ENCODE results near the gene SEC16A. TPM values are rescaled to one million over a fixed set of nuclear protein-coding genes. Genes with fewer than 3 reads are reported as not detected.
"Not testable (repeated sequence)": the region's sequence is repeated elsewhere in the genome, so short reads cannot be mapped to it uniquely, and the experiment has no call there.

Gene SEC16A
- polyA plus RNA-seq, 3 donors = 23.1 to 34.9 (median 30.9) TPM

DNA sequence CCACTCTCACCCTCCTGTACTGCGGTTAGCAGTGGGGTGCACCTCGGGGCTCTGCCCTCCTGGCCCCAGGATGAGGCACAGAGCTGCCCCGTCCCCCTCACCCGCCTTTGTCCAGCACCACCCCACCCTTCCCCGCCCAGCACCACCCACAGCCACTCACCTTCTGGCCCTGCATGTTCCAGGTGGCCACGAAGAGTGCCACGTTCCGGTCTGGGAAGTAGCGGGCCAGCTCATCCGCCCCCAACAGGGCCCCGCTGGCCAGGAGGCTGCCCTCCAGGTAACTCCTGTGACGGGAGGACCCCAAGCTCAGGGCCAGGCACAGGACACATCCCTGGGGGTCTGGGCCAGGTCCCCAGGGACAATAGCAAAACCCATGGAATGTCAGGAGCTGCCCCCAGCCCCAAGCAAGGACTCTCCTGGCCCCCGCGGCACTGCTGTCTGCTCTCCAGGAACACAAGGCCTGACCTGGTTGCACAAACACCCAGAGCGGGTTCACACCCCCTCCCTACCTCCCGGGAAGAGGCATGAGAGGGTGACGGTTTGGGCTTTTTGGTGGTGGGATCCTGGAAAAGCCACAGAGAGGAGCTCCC is 48.2 kb downstream of the SEC16A start:
- 92 to 93% (median 93%) methylated on average over 17 of the region's 17 CpGs for WGBS, 3 donors
- no peak overlapping the region for H3K27ac ChIP-seq (ENCODE audit: low read depth, low read length)

GRCh38 chr9:136433849-136434579 is 48.8 kb downstream of the SEC16A start:
- H3K27ac ChIP-seq (ENCODE audit: low read depth, low read length) = no peak overlapping the region
- 91 to 93% (median 91%) methylated on average over 37 of the region's 37 CpGs for WGBS, 3 donors

GRCh38 chr9:136433043-136433715 is 49.7 kb downstream of the SEC16A start:
- 92 to 96% (median 94%) methylated on average over 32 to 36 of the region's 36 CpGs for WGBS, 3 donors

DNA sequence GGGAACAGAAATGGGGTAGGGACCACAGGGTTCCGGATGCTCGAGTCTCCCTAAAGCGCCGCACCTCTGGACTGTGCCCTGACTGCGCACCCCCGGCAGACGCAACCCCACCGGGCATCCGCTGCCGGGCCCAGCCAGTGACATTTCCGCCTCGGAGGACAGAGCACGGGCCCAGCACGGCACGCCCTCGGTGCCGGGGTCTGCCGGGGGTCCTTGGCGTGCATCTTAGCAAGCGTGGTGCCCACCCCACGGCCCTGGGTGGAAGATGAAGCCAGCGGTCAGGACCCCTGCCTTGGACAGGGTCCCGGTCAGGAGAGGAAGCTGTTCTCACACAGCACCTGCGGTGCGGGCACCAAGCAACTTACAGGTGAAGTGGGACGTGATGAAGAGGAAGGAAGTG is 50.2 kb downstream of the SEC16A start:
- no peak overlapping the region for H3K27ac ChIP-seq (ENCODE audit: low read depth, low read length)
- WGBS, 3 donors = 87 to 96% (median 95%) methylated on average over 26 of the region's 26 CpGs

More at GRCh38 chr9:136433043-136433715, 49.7 kb downstream of the SEC16A start:
- no peak overlapping the region for H3K27ac ChIP-seq (ENCODE audit: low read depth, low read length)

- no peak overlapping the region for H3K27ac ChIP-seq (ENCODE audit: low read depth, low read length)
- 91 to 93% (median 91%) methylated on average over 34 to 36 of the region's 36 CpGs for WGBS, 3 donors
Observed at GRCh38 chr9:136431782-136432350, 51.0 kb downstream of the SEC16A start.

DNA sequence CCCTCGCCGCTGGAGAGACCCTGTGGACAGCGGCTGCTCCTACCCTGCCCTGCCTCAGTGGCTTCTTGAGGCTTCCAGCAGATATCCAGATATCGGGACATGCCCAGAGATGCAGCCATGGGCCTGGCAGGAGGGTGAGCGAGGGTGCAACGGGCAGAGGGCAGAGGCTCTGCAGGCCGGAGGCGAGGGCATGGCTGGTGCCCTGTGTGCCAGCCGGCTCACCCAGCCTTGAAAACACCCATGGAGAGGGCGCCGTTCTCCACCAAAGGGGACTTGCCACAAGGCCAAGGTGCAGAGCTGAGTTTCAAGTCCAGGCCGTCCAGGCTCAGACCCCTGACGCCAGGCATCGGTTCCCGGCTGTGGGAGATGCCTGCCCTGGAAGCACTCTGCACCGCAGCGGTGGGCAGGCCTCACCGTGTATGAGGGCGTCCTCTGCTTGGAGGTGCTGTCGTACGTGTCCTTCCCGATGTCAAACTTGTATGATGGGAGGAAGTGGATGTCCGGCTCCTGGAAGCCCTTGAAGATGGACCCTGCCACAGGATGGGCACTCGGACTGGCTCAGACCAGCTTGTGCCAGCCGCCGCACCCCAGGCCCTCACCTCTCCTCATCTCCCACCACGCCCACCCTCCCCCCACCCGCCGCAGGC is 52.1 kb downstream of the SEC16A start:
- H3K27ac ChIP-seq (ENCODE audit: low read depth, low read length) = no peak overlapping the region
- 94 to 96% (median 94%) methylated on average over 24 to 29 of the region's 29 CpGs for WGBS, 3 donors

GRCh38 chr9:136429683-136430491 is 53.0 kb downstream of the SEC16A start:
- 67 to 89% (median 83%) methylated on average over 29 to 32 of the region's 32 CpGs for WGBS, 3 donors

DNA sequence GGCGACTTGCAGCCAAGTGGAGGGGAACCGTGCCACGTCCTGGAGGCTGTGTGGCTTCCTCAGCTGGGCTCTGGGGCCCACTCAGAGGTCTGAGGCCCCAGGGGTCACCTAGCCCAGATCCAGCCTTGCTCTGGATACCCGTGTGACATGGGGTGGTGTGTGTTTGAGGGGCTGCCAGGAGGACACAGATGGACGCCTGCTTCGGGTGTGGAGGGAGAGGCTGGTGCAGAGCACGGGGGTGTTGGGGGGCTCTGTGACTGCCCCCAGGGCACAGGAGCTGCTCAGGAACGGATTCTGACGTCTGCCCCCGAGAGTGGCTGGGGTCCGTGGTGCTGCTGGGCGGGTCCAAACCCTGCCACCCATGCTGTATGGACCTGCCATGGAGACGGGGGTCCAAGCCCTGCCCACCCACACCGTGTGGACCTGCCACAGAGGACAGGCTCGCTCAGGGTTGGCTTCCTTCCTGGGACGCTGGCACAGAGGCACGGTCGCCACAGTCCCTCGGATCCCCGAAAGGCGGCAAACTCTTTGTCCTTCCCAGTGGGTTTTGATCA is 53.7 kb downstream of the SEC16A start:
- no peak overlapping the region for H3K27ac ChIP-seq (ENCODE audit: low read depth, low read length)
- WGBS, 3 donors = 85 to 89% (median 88%) methylated on average over 19 to 21 of the region's 21 CpGs

More at GRCh38 chr9:136429683-136430491, 53.0 kb downstream of the SEC16A start:
- no peak overlapping the region for H3K27ac ChIP-seq (ENCODE audit: low read depth, low read length)

DNA sequence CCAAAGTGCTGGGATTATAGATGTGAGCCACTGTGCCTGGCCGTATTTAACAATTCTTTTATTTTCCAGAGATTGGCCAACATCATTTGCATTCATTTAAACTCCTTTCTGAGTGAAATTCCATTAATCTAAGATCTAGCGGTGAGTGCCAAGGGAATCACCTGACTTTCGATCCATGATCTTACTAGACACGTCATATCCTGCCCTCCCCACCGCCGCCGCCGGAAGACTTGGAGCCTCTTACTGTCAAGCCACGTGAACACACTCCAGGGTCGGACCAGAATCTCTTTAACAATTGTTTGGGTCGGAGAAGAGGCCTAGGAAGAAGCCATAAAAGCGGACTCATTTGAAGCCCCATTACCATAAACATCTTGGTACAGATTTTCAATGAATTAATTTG is 56.1 kb downstream of the SEC16A start:
- WGBS, 3 donors = 86 to 88% (median 87%) methylated on average over 12 of the region's 12 CpGs
- H3K27ac ChIP-seq (ENCODE audit: low read depth, low read length) = no peak overlapping the region

DNA sequence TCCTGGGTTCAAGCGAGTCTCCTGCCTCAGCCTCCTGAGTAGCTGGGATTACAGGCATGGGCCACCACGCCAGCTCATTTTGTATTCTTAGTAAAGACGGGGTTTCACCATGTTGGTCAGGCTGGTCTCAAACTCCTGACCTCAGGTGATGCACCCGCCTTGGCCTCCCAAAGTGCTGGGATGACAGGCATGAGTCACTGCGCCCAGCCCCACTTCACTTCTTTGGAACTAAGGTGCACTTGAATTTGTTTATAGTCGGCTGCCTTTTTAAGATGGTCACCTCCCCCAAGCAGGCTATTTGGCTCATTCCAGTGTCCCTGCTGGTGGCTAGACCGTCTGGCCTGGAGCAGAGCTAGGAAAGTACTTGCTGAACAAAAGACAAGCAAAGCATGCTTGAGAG is 57.5 kb downstream of the SEC16A start:
- H3K27ac ChIP-seq (ENCODE audit: low read depth, low read length) = not testable (repeated sequence)
- WGBS, 3 donors = 85 to 87% (median 87%) methylated on average over 7 of the region's 7 CpGs

GRCh38 chr9:136424750-136425362 is 58.0 kb downstream of the SEC16A start:
- WGBS, 3 donors = 83 to 91% (median 88%) methylated on average over 27 of the region's 27 CpGs
- no peak overlapping the region for H3K27ac ChIP-seq (ENCODE audit: low read depth, low read length)

DNA sequence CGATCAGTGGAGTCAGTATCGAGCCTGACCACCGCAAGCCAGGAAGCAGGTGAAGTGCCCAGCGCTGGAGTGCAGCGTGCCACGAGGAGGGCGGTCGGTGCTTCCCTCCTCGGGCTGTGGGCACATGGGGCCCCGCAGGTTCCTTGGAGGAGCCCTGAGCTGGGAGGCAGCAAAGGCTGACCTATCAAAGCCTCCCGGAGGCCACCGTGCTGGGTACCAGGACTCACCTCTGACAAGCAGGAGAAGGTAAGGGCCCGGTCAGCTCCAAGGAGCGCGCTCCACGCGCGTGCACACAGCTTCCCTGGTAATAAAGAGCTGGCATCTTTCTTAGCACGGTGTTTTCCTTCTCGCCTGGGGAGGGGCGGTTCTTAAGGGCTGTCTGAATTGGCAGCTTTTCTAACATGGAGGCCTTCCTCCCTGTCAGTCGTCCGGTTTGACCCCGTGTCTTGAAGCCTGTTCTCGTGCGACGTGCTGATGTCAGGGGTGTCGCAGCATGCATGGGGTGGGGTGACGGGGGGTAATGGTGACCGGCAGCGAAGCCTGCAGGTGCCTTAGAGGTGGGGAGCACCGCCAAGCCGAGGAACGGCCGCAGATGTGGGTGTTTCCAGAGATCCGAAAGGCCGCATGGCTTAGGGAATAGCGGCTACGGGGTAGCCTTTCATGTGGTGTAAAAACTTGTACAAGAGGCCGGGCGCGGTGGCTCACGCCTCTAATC is 59.3 kb downstream of the SEC16A start:
- WGBS, 3 donors = 93 to 97% (median 95%) methylated on average over 43 of the region's 43 CpGs

DNA sequence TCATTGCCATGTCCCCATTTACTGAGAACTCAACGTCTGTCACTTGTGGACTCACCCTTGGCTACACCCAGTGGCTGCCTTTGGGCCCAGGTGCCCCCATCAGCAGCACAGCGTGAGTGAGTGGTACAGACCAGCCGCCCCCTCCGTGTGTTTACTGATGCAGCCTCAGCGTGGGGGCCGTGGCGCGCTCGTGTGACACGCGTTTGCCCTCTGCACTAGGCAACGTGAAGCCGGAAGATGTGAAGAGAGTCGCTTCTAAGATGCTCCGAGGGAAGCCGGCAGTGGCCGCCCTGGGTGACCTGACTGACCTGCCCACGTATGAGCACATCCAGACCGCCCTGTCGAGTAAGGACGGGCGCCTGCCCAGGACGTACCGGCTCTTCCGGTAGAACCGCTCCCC is 60.0 kb downstream of the SEC16A start:
- WGBS, 3 donors = 93 to 96% (median 93%) methylated on average over 26 of the region's 26 CpGs
- H3K27ac ChIP-seq (ENCODE audit: low read depth, low read length) = no peak overlapping the region

More for the DNA sequence above, 59.3 kb downstream of the SEC16A start:
- no peak overlapping the region for H3K27ac ChIP-seq (ENCODE audit: low read depth, low read length)

- 89 to 97% (median 93%) methylated on average over 20 to 21 of the region's 21 CpGs for WGBS, 3 donors
- no peak overlapping the region for H3K27ac ChIP-seq (ENCODE audit: low read depth, low read length)
Observed at GRCh38 chr9:136421791-136422190, 61.0 kb downstream of the SEC16A start.

GRCh38 chr9:136419092-136419420 is 63.8 kb downstream of the SEC16A start:
- 87 to 93% (median 92%) methylated on average over 12 of the region's 12 CpGs for WGBS, 3 donors
- H3K27ac ChIP-seq (ENCODE audit: low read depth, low read length) = no peak overlapping the region

- no peak overlapping the region for H3K27ac ChIP-seq (ENCODE audit: low read depth, low read length)
- WGBS, 3 donors = 92 to 95% (median 95%) methylated on average over 48 of the region's 48 CpGs
Observed at GRCh38 chr9:136418182-136419091, 64.4 kb downstream of the SEC16A start.

Measured in adipose tissue (tissue), 3 donors.